Muscle of leg (tissue), 11 donors: Measurements from ENCODE around the gene BCAR3. TPM values are rescaled to one million over a fixed set of nuclear protein-coding genes. Genes with fewer than 3 reads are reported as not detected.

Experiments
- DNase-seq: peaks from one replicate; pipeline ENCODE4 v3.0.0; 2013
- H3K27ac ChIP-seq: one replicate; pipeline ENCODE4 v1.5.1; 2013; ENCODE audit warnings: mild to moderate bottlenecking, low read length, control low read depth
- H3K27me3 ChIP-seq: one replicate; pipeline ENCODE4 v1.6.1; 2013; ENCODE audit warnings: low read length; ENCODE audit not compliant: control insufficient read depth, insufficient read depth
- H3K36me3 ChIP-seq: one replicate; pipeline ENCODE4 v1.6.1; 2013; ENCODE audit warnings: low read length; ENCODE audit not compliant: control insufficient read depth, insufficient read depth
- H3K4me1 ChIP-seq: one replicate; pipeline ENCODE4 v1.6.1; 2013; ENCODE audit warnings: low read length; ENCODE audit not compliant: control insufficient read depth, insufficient read depth
- H3K4me3 ChIP-seq: one replicate; pipeline ENCODE4 v1.5.1; 2013; ENCODE audit warnings: low read length, control low read depth
- H3K9me3 ChIP-seq: replicated peaks from 2 replicates; pipeline ENCODE4 v1.6.1; 2013; ENCODE audit warnings: low read depth, low read length; ENCODE audit not compliant: control insufficient read depth
- WGBS: methylation state at CpG from one replicate; pipeline ENCODE4 v1.1.5; 2013; ENCODE audit warnings: missing lambda C conversion rate; ENCODE audit not compliant: insufficient coverage; 5-methylcytosine and 5-hydroxymethylcytosine counted together
- polyA plus RNA-seq, 8 donors: library from polyadenylated mRNA; unstranded; fragments of 120-200 nt; gene quantifications; one replicate each; pipeline versions ENCODE4 v1.2.1 to v1.2.3, GENCODE V29; 2013; ENCODE audit warnings: inconsistent platforms in 1 of 8, low replicate concordance in 1 of 8; ENCODE audit not compliant: insufficient read length in 8 of 8, insufficient read depth in 1 of 8
- total RNA-seq: library from RNA; stranded (reverse); fragments of 120-200 nt; gene quantifications from one replicate; pipeline ENCODE4 v1.2.4, GENCODE V29; 2013

The BCAR3 gene
- total and polyA plus RNA-seq, 9 donors = 15.3 to 19.0 (median 16.4) TPM

- Histone ChIP-seq H3K27ac (no peak overlapping the region), H3K4me1 (peaks cover 4% of the 10 kb centered on the region), H3K4me3 (no peak overlapping the region), H3K36me3 (peaks cover 2% of the 10 kb centered on the region), H3K9me3 (peaks cover 2% of the 10 kb centered on the region), H3K27me3 (no peaks in the 10 kb centered on the region)
- DNase-seq = no peak
Observed at GRCh38 chr1:93649231-93649630, 32.4 kb downstream of the BCAR3 start.

DNA sequence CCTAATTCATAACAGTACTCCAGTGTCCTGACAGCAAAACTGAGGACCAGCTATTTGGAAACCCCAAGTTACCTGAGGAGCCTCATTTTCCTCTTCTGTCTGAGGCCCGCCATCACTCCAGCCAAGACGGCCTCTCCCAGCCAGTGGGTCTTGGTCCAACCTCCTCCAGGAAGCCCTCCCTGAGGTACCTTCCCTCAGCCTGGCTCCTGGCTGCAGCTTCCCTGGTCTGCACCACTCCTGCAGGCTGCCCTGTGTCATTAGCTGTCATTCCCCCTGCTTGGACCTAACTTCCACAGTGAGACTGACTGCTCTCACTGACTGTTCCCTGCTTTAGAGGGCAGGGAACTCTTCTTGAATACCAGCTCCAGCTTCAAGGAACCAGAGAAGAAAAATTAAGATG lies 33.0 kb downstream of the BCAR3 start:
- Histone ChIP-seq H3K36me3 (peaks cover 2% of the 10 kb centered on the region), H3K4me1 (peaks cover 4% of the 10 kb centered on the region), H3K9me3 (no peaks in the 10 kb centered on the region), H3K4me3 (no peak overlapping the region), H3K27ac (no peak overlapping the region), H3K27me3 (no peaks in the 10 kb centered on the region)
- WGBS = 83% methylated on average over 2 of the region's 2 CpGs
- no peak for DNase-seq

DNA sequence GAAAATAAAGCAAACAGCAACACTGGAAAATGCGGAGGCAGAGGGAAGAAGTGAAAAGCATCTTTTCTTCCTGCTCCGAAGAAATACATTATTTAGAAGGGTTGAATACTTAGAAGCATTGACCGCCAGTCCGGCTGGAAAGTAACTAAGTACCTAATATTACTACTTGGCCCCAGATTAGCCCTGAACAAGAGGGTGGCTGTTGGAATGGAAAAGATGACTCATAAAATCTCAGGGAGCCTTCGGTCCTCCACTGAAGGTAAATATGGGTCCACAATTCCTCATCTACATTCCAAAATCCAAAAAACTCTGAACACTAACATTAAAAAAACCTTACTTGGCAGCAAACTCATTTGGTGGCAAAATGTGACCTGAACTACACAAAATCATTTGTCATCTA lies 40.1 kb downstream of the BCAR3 start:
- no peaks in the 10 kb centered on the region for H3K9me3 ChIP-seq
- H3K4me3 ChIP-seq = no peak overlapping the region
- peaks cover 2% of the 10 kb centered on the region for H3K4me1 ChIP-seq
- no CpG with 5 or more reads among the region's 5 CpGs for WGBS
- no peak overlapping the region for H3K27ac ChIP-seq
- H3K27me3 ChIP-seq = no peaks in the 10 kb centered on the region
- no peak for DNase-seq
- peaks cover 11% of the 10 kb centered on the region for H3K36me3 ChIP-seq

DNA sequence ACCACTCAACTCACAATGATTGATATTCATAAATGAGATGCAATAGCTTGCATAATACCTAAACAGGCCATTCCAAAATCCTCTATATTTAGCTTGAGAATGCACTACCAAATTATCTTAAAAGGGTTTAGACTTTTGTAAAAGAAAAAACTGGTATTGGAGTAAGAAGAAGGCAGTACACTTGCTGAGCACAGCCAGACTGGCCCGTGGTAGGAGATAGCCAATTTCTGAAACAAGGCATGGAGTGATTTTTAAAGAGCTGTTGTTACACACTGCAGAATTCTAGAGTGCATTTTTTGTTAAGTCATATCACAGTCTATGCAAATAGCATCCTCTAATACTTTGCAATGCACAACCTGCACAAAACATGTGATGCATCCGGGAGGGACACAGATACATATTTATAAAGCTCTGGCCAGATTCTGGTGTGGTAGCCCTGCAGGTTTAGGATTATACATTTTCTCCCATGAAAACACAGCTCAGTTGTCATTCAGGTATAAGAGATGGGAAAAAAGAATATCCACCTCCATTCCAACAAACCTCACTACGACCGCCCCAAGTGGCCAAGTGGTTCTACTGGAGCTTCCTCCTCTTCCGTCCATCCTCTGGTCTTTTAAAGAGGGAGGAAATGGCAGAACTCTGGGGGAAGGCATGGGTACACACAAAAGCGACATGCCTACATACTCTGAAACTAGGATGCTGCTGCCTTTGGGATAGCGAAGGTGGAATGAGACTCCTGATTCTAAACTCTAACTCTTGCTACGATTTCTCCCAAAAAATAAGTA lies 40.8 kb downstream of the BCAR3 start:
- DNase-seq = no peak
- Histone ChIP-seq H3K4me3 (no peak overlapping the region), H3K9me3 (no peaks in the 10 kb centered on the region), H3K4me1 (peaks cover 7% of the 10 kb centered on the region), H3K36me3 (peaks cover 13% of the 10 kb centered on the region), H3K27me3 (no peaks in the 10 kb centered on the region), H3K27ac (no peak overlapping the region)
- WGBS = no CpG with 5 or more reads among the region's 8 CpGs

DNA sequence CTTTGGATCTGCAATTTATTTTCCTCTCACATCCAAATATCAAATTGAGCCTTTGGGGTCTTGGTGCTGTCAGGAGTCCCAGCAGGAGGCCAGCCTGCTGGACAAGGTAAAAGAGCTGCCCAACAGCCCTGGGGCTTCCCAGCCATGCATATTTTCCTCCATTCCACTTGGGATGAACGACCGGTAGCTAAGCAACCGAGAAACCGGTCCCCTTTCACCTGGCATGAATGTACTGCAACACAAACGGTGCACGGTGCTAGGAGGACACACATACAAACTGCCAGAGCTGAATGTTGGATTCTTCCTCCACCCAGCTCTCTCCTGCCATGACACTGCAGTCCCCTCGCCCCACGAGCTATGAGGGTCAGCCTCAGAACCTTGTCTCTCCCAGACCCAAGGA lies 42.7 kb downstream of the BCAR3 start:
- H3K9me3 ChIP-seq = no peaks in the 10 kb centered on the region
- H3K27ac ChIP-seq = no peak overlapping the region
- 42% methylated on average over 6 of the region's 8 CpGs for WGBS
- H3K36me3 ChIP-seq = peaks cover 15% of the 10 kb centered on the region
- H3K4me3 ChIP-seq = no peak overlapping the region
- H3K27me3 ChIP-seq = no peaks in the 10 kb centered on the region
- H3K4me1 ChIP-seq = peaks cover 12% of the 10 kb centered on the region
- DNase-seq = peak; percentile 40

DNA sequence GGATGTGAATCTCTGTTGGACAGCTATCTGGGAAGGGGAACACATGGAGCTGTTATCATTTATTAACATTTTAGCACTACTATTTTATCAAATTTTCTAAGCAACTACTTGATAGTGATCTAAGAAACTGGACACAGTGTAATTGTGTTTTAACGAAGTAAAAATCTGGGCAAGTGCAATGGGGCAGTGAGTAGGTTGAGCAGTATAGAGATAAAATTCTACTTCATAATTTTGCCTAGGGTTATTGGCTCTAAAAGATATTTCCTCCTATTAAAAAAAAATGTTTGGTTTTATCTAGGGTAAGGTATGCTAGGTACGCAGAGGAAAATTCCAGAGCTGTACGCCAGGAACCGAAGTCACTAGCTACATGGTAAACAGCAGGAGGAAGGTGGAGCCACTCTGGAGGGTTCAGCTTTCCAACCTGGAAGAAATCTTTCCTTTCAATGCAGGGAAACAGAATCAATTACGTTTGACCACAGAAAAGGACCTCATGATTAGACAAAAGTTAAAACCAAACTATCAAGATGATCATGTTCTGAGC lies 43.3 kb downstream of the BCAR3 start:
- peaks cover 15% of the 10 kb centered on the region for H3K36me3 ChIP-seq
- H3K27me3 ChIP-seq = no peaks in the 10 kb centered on the region
- H3K9me3 ChIP-seq = no peaks in the 10 kb centered on the region
- DNase-seq = peak; percentile 37
- H3K4me1 ChIP-seq = peaks cover 12% of the 10 kb centered on the region
- H3K27ac ChIP-seq = no peak overlapping the region
- H3K4me3 ChIP-seq = no peak overlapping the region
- 20% methylated on average over 1 of the region's 5 CpGs for WGBS

DNA sequence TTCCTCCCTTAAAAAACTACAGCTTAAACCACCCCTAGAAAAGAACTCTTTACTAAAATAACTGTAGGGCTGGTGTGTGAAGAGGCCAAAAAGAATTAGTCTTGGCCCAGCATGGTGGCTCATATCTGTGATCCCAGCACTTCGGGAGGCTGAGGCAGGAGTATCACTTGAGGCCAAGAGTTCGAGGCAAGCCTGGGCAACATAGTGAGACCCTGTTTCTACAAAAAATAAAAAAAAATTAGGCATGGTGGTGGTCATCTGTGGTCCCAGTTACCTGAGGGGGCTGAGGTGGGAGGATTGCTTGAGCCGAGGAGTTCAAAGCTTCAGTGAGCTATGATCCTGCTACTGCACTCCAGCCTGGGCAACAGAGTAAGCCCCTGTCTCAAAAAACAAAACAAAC lies 44.9 kb downstream of the BCAR3 start:
- WGBS = 86% methylated on average over 1 of the region's 3 CpGs
- peaks cover 12% of the 10 kb centered on the region for H3K4me1 ChIP-seq
- no peaks in the 10 kb centered on the region for H3K9me3 ChIP-seq
- no peak overlapping the region for H3K4me3 ChIP-seq
- H3K27me3 ChIP-seq = no peaks in the 10 kb centered on the region
- no peak for DNase-seq
- H3K27ac ChIP-seq = no peak overlapping the region
- H3K36me3 ChIP-seq = peaks cover 15% of the 10 kb centered on the region

DNA sequence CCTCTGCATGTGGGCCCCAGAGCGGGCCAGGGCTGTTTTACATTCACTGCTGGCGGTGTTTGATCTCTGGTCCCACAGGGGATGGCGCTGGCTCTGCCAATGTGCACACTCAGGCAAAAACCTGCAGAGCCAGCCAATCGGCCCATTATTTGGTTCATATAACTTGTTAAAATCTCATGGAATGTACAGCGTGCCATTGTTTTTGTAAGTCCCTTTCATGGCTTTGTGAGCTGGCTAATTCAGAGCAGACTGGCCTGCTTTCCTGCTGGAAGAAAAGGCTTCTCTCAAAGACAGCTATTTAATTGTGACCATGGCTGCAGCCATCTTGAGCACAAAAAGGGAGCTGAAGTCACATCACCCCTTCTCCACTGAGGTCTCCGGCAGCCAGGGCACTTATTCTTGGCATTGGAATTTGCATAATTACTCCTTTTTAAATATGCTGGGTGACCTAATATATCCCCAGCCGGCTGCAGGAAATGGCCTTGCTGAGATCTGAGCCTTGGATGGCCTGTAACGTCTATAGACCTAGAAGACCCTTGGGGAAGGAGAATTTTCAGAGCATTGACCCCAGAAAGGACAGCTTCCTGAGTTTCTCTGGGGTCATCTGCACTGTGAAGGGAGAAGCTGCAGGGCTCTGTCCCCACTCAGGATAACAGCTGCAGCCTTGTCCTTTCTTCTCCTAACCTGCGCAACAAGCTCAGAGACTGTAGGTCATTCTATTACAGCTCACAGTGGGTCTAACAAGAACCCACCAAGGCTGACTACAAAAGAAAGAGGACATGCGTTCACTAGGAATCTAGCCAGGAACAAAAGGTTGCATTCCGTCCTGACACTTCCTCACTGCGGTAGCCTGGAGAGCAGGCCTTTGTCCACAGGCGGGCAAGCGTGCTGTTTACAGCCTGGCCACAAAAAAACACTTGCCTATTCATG lies 45.8 kb downstream of the BCAR3 start:
- peak overlapping the region; percentile 62 for H3K27ac ChIP-seq
- no peak overlapping the region for H3K4me3 ChIP-seq
- DNase-seq = no peak
- H3K4me1 ChIP-seq = peaks cover 12% of the 10 kb centered on the region
- H3K9me3 ChIP-seq = no peaks in the 10 kb centered on the region
- H3K36me3 ChIP-seq = peaks cover 11% of the 10 kb centered on the region
- H3K27me3 ChIP-seq = no peaks in the 10 kb centered on the region
- 65% methylated on average over 11 of the region's 14 CpGs for WGBS

DNA sequence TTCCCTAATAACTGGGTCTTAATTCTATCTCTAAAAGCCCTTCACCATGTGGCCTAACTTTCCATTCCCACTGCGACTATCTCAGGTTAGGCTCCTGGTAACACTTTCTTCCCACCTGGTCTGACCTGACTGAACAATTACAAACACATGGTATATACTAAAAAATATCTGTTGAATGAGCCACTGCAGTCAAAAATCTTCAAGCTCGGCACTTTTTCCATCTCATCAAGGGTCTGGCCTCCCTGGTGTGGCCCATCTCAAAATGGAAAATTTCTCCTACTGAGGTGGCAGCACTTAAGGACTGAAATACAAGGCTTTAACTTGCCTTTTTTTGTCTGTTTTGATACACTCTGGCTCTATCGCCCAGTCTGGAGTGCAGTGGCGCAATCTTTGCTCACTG lies 48.3 kb downstream of the BCAR3 start:
- no peak for DNase-seq
- H3K36me3 ChIP-seq = peaks cover 3% of the 10 kb centered on the region
- no peak overlapping the region for H3K27ac ChIP-seq
- no peaks in the 10 kb centered on the region for H3K27me3 ChIP-seq
- no peaks in the 10 kb centered on the region for H3K9me3 ChIP-seq
- H3K4me3 ChIP-seq = no peak overlapping the region
- WGBS = 97% methylated on average over 3 of the region's 4 CpGs
- H3K4me1 ChIP-seq = peaks cover 10% of the 10 kb centered on the region
